ENCODE measurements around the gene SCUBE2.

GRCh38 chr11:9123595-9124304 is 32.4 kb upstream of the SCUBE2 start:
- no peak for TF ChIP-seq CREB1 (CRISPR knock-in tag; IDR thresholded peaks at IDR 0.05)
- TF ChIP-seq SP1 (CRISPR knock-in tag; conservative IDR thresholded peaks at IDR 0.05), result no peak

Measured in WTC11 (cell line).